NCI-H82 treated with DMSO at 0.1 percent for 48 hours (cell line): ENCODE results near the gene NDC1.
"Not testable (repeated sequence)": the region's sequence is repeated elsewhere in the genome, so short reads cannot be mapped to it uniquely, and the experiment has no call there.

Source experiments
- DNase-seq: peaks from one replicate; lab custom pipeline; 2025; ENCODE audit not compliant: unreplicated experiment; lab: John Stamatoyannopoulos, UW

Gene NDC1

GRCh38 chr1:53826367-53826766, 11.7 kb downstream of the NDC1 start:
- no peak for DNase-seq

DNA sequence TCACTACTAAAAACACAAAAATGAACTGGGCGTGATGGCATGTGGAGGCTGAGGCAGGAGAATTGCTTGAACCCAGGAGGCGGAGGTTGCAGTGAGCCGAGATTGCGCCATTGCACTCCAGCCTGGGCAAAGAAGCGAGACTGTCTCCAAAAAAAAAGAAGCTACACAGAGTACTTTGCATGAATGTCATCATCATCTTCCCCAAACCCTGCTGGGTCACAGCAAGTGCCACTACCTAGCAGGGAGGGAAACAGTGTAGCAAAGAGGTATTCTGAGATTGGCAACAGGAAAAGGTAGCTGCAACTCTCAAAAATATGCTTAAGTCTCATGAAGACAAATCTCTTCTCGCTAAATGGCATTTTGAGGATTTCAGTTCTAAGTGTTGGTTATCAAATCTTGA, 12.8 kb downstream of the NDC1 start:
- no peak for DNase-seq

- no peak for DNase-seq
Measured at GRCh38 chr1:53822931-53823330, 15.2 kb downstream of the NDC1 start.

DNA sequence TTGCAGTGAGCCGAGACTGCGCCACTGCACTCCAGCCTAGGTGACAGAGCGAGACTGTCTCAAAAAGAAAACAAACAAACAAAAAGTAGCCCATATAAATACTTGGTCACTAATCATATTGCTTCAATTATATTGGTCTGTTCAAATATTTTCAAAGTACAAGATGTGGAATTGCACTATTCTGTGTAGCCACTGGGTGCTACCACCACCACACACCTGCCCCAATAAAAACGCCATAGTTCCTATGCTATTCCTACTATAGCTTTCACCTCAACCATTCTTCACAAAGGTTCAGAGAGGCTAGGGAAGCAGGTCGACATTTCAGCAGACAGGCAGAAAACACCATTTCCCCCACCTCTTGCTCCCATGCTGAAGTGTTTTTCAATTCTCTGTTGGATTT, 16.7 kb downstream of the NDC1 start:
- no peak for DNase-seq

DNA sequence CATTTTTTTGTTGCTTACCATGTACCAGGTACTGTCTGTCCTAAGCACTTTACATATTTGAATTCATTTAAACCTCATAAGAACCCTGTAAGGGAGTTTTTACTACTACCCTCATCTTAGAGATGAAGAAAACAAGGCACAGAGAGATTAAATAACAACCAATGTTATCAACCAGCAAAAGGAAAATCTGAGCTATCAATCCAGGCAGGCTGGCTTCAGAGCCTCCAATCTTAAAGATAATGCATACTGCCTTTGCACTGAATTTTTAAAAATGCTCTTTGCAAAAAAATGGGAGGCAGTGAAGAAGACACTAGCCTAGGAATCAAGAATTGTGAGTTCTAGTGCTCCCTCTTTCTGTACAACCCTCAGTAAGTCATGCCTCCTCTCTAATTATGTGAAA, 18.7 kb downstream of the NDC1 start:
- no peak for DNase-seq

- DNase-seq: not testable (repeated sequence)
Measured at GRCh38 chr1:53816584-53816983, 21.5 kb downstream of the NDC1 start.

GRCh38 chr1:53815484-53815883, 22.6 kb downstream of the NDC1 start:
- DNase-seq: not testable (repeated sequence)

DNA sequence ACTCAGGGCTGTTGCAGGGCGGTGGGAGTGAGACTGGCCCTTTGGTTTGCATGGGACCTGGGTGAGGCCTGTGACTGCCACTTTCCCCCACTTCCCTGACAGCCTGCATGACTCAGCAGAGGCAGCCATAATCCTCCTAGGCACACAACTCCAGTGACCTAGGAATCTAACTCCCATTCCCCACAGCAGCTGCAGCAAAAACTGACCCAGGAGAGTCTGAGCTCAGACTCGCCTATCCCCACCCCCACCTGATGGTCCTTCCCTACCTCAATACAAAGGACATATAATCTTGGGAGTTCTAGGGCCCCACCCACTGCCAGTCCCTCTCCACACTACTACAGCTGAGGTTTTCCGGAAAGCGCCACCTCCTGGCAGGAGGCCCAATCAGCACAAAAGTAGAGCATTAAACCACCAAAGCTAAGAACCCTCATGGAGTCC, 26.7 kb downstream of the NDC1 start:
- DNase-seq: peak; percentile 19

- DNase-seq: no peak
Measured at GRCh38 chr1:53810497-53810896, 27.6 kb downstream of the NDC1 start.

DNA sequence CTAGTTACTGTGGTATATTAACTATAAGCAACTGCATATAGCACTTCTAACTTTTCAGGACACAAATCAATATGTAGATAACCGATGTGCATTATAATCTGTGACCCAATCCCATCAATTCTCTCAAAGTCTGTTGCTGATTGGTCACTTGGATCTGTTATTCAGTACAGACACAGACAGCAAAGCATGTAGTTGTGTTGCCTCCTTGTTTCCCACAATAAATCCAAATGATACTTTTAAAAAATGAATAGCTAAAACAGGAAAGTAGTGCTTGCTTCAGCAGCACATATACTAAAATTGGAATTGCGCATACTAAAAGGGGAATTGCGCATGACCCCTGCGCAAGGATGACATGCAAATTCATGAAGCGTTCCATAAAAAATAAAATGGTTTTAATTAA, 28.1 kb downstream of the NDC1 start:
- DNase-seq: no peak

DNA sequence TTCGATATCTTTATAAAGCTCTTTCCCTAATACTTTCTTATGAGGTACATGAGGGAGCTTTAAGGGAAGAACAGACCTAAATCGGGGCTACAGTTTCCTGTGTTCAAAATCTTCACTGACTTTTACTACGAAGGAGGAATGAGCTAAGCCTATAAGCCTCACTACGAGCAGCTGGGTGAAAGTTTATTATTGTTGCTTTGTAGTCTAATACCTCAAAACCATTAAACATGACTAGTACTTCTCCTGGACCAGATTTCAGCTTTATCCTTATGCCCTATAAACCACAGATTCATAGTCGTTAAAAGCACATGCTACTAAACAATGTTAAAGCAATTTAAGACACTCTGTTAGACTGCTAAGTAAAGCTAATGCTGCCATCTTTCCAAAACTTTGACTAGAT, 30.2 kb downstream of the NDC1 start:
- DNase-seq: peak; percentile 63

GRCh38 chr1:53804791-53805505, 33.1 kb downstream of the NDC1 start:
- no peak for DNase-seq

DNA sequence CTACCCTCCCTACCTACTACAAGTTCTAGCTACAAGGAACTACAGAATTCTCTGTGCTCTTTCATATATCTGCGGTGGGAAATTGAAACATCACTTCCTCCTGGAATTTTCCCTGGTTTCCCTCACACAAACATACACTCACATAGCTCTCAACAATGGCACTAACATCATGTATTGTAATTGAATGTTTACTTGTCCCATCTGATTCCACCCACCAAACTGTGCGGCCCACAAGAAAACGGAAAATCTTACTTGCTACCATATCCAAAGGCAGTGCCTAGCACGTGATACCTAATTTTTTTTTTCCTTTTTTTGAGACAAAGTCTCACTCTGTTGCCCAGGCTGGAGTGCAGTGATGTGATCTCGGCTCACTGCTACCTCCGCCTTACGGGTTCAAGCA, 33.9 kb downstream of the NDC1 start:
- DNase-seq: no peak

DNA sequence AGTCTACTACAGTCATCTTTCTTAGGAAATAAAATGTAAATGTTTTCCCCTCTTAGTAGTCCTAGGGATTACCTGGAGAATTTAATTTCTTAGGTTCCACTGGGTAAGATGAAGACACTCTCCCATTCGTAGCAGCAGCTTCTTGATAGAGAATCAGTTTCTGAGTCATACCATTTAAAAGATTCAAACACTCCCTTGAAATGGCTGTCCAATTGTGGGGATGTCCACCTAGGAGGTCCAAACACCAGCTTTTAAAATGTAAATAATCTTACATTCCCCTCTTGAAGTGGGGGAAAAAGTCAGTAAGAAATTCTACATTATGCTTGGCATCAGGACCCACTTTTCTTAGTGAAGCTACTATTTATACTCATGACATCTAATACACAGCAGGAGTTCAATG, 37.5 kb downstream of the NDC1 start:
- no peak for DNase-seq

- DNase-seq: no peak
Measured at GRCh38 chr1:53799141-53799540, 39.0 kb downstream of the NDC1 start.

- DNase-seq: no peak
Measured at GRCh38 chr1:53792806-53793205, 45.3 kb downstream of the NDC1 start.

DNA sequence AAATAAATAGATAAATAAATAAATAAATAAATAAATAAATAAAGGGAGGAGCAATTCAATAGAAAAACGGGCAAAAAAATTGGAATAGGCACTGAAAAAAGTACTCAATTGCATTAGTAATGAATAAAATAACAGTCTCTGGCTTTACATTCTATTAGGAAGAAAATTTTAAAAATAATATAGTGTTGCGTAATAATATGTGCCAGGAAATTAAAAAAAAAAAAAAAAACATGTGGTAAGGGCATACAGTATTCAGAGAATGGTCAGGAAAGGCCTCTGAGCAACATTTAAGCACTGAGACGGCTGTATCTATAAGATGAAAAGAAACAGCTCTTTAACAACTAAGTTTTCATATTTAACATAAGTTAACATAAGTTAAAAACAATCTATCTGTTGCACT, 50.4 kb downstream of the NDC1 start:
- no peak for DNase-seq

GRCh38 chr1:53783056-53783455, 55.0 kb downstream of the NDC1 start:
- DNase-seq: no peak

GRCh38 chr1:53781654-53782053, 56.4 kb downstream of the NDC1 start:
- no peak for DNase-seq

DNA sequence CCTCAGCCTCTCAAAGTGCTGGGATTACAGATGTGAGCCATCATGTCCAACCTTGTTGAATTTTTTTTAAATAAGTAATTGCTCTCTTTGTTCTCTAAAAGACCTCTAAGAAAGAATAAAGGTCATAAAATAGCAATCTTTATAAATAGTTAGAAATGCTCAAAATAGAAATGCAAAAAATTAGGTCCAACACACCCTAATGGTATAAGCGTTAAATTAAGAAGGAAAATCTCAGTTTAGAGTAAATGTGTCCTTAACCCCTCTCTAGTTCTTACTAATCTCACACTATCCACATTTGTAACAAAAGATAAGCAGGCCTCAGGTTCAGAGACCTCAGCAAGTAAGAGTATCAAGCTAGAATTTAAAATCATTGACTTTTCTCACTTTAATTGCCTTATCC, 60.8 kb downstream of the NDC1 start:
- DNase-seq: no peak

DNA sequence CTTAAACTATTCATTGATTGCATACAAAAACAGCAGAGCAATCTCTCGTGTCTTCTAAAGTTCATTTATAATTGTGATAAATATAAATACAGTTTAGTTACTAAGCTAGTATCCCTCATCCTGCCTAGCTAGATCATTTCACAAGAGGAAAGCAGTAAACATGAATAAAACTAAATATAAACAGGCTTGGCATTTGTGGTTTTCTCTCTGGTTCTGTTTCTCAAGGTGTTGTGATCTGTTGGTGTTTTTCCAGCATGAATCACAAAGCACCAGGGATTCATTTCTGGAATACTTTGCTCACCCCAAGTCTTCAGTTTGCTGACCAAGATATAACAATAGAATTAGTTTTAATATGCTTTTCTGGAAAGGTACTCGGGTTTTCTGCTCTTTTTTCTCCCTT, 66.4 kb downstream of the NDC1 start:
- no peak for DNase-seq

GRCh38 chr1:53769780-53770179, 68.3 kb downstream of the NDC1 start:
- no peak for DNase-seq

GRCh38 chr1:53769184-53769583, 68.9 kb downstream of the NDC1 start:
- DNase-seq: no peak
